ENCODE data around the gene RTN4. TPM values are rescaled to one million over a fixed set of nuclear protein-coding genes. Genes with fewer than 3 reads are reported as not detected.
A peak's percentile ranks its signal among the peaks of the same experiment; 100 is the strongest.

RTN4 gene
- total RNA-seq, 4 donors from 2014 or later: 95.8 to 179 (median 129) TPM

- Histone ChIP-seq H3K27ac (peak overlapping the region; percentile 99 to 100 (median 100)), H3K4me1 (peaks cover 22 to 71% (median 26%) of the 10 kb centered on the region in 3 donors), H3K9me3 (no peaks in the 10 kb centered on the region), H3K27me3 (no peaks in the 10 kb centered on the region), H3K36me3 (no peaks in the 10 kb centered on the region), H3K4me3 (peak overlapping the region; percentile 81 to 98 (median 94))
- DNase-seq: no peak
- TF ChIP-seq CTCF (IDR thresholded peaks at IDR 0.05) (no peak), POLR2A (IDR thresholded peaks at IDR 0.05) (peak in 1 of 4 donors; percentile 13)
- WGBS, 2 donors: 0 to 2% methylated on average over 12 to 15 of the region's 16 CpGs
- intact Hi-C loops (cut with DNase I): no loop called here
Observed at GRCh38 chr2:55048508-55049042, 1.7 kb downstream of the RTN4 start.

GRCh38 chr2:55047677-55048299 lies 2.5 kb downstream of the RTN4 start:
- Histone ChIP-seq H3K9me3 (no peaks in the 10 kb centered on the region), H3K36me3 (no peaks in the 10 kb centered on the region), H3K27ac (peak overlapping the region; percentile 50 to 100 (median 100)), H3K27me3 (no peaks in the 10 kb centered on the region), H3K4me1 (peaks cover 22 to 75% (median 26%) of the 10 kb centered on the region in 3 donors), H3K4me3 (peak overlapping the region; percentile 81 to 98 (median 94))
- no peak for DNase-seq
- TF ChIP-seq POLR2A (IDR thresholded peaks at IDR 0.05) (no peak), CTCF (IDR thresholded peaks at IDR 0.05) (no peak)
- intact Hi-C loops (cut with DNase I): no loop called here
- WGBS, 2 donors: 5 to 10% methylated on average over 9 of the region's 9 CpGs

GRCh38 chr2:55045780-55046179 lies 4.5 kb downstream of the RTN4 start:
- no peaks in the 10 kb centered on the region for H3K9me3 ChIP-seq
- peaks cover 10 to 75% (median 15%) of the 10 kb centered on the region in 3 donors for H3K4me1 ChIP-seq
- TF ChIP-seq CTCF (IDR thresholded peaks at IDR 0.05) (no peak), POLR2A (IDR thresholded peaks at IDR 0.05) (no peak)
- WGBS, 2 donors: 45 to 46% methylated on average over 6 of the region's 6 CpGs
- no peak for DNase-seq
- H3K27me3 ChIP-seq: no peaks in the 10 kb centered on the region
- H3K36me3 ChIP-seq: no peaks in the 10 kb centered on the region
- intact Hi-C loops (cut with DNase I): no loop called here
- peak overlapping the region in 2 of 4 donors; percentile 18 to 100 for H3K27ac ChIP-seq
- H3K4me3 ChIP-seq: peak overlapping the region in 2 of 4 donors; percentile 3 to 81

GRCh38 chr2:55043841-55044240 lies 6.4 kb downstream of the RTN4 start:
- 86 to 98% methylated on average over 8 of the region's 8 CpGs for WGBS, 2 donors
- peaks cover 10 to 78% (median 15%) of the 10 kb centered on the region in 3 donors for H3K4me1 ChIP-seq
- no peaks in the 10 kb centered on the region for H3K27me3 ChIP-seq
- no peak for DNase-seq
- no peaks in the 10 kb centered on the region for H3K36me3 ChIP-seq
- H3K9me3 ChIP-seq: no peaks in the 10 kb centered on the region
- intact Hi-C loops (cut with DNase I): no loop called here
- TF ChIP-seq CTCF (IDR thresholded peaks at IDR 0.05): no peak
- TF ChIP-seq POLR2A (IDR thresholded peaks at IDR 0.05): no peak
- no peak overlapping the region for H3K4me3 ChIP-seq
- no peak overlapping the region for H3K27ac ChIP-seq

- H3K4me3 ChIP-seq: no peak overlapping the region
- no peaks in the 10 kb centered on the region for H3K27me3 ChIP-seq
- DNase-seq: no peak
- 70 to 81% methylated on average over 1 of the region's 1 CpG for WGBS, 2 donors
- H3K4me1 ChIP-seq: peaks cover 0 to 33% (median 3%) of the 10 kb centered on the region in 3 donors
- TF ChIP-seq CTCF (IDR thresholded peaks at IDR 0.05): no peak
- TF ChIP-seq POLR2A (IDR thresholded peaks at IDR 0.05): no peak
- H3K36me3 ChIP-seq: no peaks in the 10 kb centered on the region
- intact Hi-C loops (cut with DNase I): no loop called here
- H3K27ac ChIP-seq: no peak overlapping the region
- peaks cover 0 to 4% (median 0%) of the 10 kb centered on the region in 3 donors for H3K9me3 ChIP-seq
Observed at GRCh38 chr2:55038428-55038827, 11.8 kb downstream of the RTN4 start.
